LNCaP clone FGC (cell line): ENCODE data around the gene RAB21.

Source experiments
- DNase-seq: peaks from one replicate; pipeline ENCODE4 v3.0.0-alpha.2; 2011; ENCODE audit warnings: low read depth
- H3K4me3 ChIP-seq: 2 replicates; pipeline ENCODE4 v1.5.1; 2011; ENCODE audit warnings: mild to moderate bottlenecking, low read depth, low read length, control low read depth
- TF ChIP-seq, protein P1 (sequence below): IDR thresholded peaks from 2 replicates; pipeline ENCODE4 v1.5.1; 2012; ENCODE audit warnings: mild to moderate bottlenecking; ENCODE audit not compliant: control insufficient read depth, insufficient read depth; ENCODE audit errors: extremely low read depth

Gene RAB21

DNA sequence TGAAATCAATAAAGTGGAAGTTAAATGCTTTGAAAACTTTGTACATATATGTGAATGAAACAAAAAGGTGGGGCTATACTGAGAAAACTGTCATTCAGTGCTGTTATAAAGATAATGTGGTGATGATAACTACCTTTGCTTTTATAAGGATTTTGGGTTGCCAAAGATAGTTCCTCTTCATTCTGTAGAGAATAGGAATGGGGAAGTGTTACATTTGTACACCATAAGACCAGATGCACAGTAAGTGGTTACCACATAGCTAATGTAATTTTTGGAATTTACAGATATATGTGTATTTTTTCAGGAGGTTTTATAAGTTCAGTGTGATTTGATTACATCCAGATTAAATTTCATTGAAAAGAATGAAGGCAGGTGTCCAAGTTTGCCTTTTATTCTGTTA, 18.1 kb downstream of the RAB21 start:
- TF ChIP-seq, protein P1, sequence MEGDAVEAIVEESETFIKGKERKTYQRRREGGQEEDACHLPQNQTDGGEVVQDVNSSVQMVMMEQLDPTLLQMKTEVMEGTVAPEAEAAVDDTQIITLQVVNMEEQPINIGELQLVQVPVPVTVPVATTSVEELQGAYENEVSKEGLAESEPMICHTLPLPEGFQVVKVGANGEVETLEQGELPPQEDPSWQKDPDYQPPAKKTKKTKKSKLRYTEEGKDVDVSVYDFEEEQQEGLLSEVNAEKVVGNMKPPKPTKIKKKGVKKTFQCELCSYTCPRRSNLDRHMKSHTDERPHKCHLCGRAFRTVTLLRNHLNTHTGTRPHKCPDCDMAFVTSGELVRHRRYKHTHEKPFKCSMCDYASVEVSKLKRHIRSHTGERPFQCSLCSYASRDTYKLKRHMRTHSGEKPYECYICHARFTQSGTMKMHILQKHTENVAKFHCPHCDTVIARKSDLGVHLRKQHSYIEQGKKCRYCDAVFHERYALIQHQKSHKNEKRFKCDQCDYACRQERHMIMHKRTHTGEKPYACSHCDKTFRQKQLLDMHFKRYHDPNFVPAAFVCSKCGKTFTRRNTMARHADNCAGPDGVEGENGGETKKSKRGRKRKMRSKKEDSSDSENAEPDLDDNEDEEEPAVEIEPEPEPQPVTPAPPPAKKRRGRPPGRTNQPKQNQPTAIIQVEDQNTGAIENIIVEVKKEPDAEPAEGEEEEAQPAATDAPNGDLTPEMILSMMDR = no peak
- no peak for DNase-seq

DNA sequence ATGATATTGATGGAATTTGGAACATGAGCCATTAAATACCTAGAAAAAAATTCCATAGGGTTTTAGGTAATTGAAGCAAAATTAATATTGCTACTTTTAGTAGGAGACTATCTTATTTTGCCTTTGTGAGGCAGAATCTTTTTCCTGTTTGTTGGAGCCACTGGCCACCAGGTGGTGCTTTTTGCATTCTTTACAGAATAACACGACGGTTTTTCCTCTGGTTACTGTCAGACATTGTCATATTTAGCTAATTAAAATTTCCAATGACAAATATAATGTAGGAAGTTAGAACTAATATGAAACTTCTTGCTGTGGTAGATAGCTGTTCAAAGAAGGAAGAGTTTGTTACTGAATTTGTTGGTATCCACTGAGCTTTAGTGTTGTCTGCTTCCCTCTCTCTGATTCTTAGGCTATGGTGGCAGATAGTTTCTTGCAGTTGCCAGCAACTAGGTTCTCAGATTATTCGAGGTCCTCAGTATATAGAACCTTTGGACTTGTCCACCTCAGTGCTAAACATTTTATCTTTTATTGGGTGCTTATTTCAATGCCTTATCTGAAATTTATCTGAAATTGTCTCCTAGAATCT, 25.7 kb downstream of the RAB21 start:
- TF ChIP-seq, protein P1 = peak; percentile 75
- DNase-seq = no peak
- H3K4me3 ChIP-seq = no peak overlapping the region

More for the DNA sequence above, 18.1 kb downstream of the RAB21 start:
- H3K4me3 ChIP-seq = no peak overlapping the region

DNA sequence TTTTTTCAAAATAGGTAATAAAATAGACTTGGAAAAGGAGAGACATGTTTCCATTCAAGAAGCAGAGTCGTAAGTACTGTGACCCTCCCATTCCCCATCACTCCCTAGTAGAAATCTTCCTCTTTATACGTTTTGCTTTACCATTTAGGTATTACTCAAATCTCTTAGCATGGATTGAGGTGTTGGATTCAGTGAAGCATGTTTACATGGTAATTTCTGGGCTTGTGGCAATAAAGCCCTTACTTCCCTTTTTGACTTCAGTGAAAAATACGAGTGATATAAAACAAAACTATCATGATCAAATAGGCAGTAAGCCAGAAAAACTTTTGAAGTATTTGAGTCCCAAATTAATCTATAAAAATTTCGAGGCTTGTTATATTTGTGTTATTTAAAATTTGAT, 27.4 kb downstream of the RAB21 start:
- TF ChIP-seq, protein P1 = no peak
- H3K4me3 ChIP-seq = no peak overlapping the region
- DNase-seq = no peak

DNA sequence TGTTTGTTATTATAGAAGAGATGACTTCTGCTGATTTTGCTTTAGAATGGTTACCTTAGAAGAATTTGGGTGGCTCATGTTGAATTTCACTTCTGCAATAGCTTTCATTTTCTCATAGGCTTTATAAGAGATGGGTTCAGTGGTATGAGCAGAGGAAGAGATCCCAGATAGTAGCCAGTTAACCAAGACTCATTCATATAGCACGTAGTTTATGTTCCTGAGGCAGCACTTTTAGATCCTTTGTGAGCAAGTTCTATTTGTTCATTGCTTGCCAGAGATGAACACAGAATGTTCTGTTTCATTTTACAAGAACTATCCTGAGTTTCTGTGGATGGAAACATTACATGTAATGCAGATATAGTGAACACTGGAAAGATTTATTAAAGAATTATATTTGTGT, 32.2 kb downstream of the RAB21 start:
- TF ChIP-seq, protein P1 = no peak
- DNase-seq = peak; percentile 78
- H3K4me3 ChIP-seq = no peak overlapping the region

DNA sequence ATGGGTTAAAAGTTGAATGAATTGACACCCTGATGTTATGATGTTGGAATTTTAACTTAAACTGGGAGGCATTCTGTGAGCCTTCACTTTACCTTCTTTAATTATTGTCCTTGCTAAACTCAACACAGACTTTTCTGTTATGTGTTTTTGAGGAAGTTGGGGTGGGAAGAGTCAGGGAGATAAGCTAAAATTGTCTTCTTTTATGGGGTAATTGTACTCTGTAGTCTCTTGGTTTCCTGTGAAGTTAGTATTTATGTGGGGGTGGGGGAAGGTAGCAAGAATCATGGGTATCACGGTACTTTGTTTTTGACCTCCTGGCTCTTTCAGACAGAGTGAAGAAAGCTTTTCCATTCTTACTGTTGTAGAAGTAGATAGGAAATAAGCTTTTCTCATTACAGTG, 32.9 kb downstream of the RAB21 start:
- TF ChIP-seq, protein P1 = no peak
- DNase-seq = no peak
- H3K4me3 ChIP-seq = no peak overlapping the region

DNA sequence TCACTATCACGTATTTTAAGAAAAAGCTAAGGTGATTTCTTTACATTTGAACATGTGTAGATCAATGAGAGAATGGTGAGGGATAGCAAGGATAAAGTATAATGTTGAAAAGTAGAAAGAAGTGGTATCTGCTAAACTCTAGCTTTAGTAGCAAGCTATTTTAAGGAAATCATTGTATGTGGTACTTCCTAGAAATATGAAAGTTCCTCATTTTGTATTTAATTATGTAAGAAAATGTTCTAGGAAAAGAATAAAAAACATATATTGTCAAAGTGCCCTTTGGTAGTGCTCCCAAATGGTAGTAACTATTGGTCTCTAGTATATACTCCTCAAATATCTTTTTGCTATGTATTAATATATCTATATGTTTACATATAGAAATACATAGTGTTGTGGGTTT, 35.7 kb downstream of the RAB21 start:
- DNase-seq = no peak
- H3K4me3 ChIP-seq = no peak overlapping the region
- TF ChIP-seq, protein P1 = no peak

DNA sequence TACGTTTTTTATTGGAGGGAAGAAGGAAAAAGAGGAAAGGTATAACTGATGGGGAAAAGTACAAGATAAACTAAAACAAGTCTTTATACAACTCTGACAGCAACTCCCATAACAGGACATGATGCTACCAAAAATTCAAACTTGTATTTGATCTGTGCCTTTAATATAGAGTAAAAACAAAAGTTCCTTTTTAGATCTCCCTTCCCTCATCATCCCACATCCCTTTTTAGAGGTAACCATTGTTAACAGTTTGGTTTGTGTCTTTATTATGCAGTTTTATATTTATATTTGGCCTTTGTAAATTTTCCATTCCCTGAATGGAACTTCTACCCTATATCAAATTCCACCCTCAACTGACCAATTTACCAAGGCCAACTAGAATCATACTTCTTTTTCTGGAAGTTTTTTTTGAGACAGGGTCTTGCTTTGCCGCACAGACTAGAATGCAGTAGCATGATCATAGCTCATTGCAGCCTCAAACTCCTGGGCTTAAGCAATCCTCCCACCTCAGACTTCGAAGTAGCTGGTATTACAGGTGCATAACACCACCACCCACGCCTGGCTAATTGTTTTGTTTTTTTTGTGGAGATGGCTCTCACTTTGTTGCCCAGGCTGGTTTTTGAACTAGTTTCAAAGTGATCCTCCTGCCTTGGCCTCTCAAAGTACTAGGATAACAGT, 36.9 kb downstream of the RAB21 start:
- TF ChIP-seq, protein P1 = no peak
- no peak overlapping the region for H3K4me3 ChIP-seq
- DNase-seq = no peak
